ENCODE results near the gene MARK4. TPM values are rescaled to one million over a fixed set of nuclear protein-coding genes. Genes with fewer than 3 reads are reported as not detected.

MARK4 gene
- total RNA-seq, 1 donor from 2014 or later, result 165 TPM

DNA sequence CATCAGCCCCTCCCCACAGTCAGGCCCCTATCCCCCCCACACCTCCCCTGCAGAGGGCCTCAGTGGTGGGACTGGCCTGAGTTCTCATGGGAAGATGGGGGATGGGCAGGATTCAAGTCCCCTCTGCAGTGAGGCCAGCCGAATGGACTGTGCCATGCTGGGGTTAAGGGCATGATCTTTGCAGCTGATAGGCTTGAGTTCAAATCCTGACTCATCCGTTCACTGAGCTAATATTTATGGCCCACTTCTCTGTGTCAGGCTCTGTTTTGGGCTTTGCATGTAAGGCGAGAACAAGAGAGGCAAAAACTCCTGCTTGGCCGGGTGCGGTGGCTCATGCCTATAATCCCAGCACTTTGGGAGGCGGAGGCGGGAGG is 20.7 kb downstream of the MARK4 start:
- peaks cover 18% of the 10 kb centered on the region for H3K4me1 Mint-ChIP-seq (ENCODE audit: unreplicated experiment)
- peaks cover 2% of the 10 kb centered on the region for H3K27me3 Mint-ChIP-seq (ENCODE audit: unreplicated experiment)
- H3K27ac Mint-ChIP-seq (ENCODE audit: unreplicated experiment), result no peak overlapping the region
- TF ChIP-seq, protein P1, sequence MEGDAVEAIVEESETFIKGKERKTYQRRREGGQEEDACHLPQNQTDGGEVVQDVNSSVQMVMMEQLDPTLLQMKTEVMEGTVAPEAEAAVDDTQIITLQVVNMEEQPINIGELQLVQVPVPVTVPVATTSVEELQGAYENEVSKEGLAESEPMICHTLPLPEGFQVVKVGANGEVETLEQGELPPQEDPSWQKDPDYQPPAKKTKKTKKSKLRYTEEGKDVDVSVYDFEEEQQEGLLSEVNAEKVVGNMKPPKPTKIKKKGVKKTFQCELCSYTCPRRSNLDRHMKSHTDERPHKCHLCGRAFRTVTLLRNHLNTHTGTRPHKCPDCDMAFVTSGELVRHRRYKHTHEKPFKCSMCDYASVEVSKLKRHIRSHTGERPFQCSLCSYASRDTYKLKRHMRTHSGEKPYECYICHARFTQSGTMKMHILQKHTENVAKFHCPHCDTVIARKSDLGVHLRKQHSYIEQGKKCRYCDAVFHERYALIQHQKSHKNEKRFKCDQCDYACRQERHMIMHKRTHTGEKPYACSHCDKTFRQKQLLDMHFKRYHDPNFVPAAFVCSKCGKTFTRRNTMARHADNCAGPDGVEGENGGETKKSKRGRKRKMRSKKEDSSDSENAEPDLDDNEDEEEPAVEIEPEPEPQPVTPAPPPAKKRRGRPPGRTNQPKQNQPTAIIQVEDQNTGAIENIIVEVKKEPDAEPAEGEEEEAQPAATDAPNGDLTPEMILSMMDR (IDR thresholded peaks at IDR 0.05; ENCODE audit: unreplicated experiment), result no peak
- H3K4me3 Mint-ChIP-seq (ENCODE audit: unreplicated experiment), result peak overlapping the region; percentile 47
- peaks cover 36% of the 10 kb centered on the region for H3K36me3 Mint-ChIP-seq (ENCODE audit: low read depth, unreplicated experiment)
- DNase-seq (ENCODE audit: low spot score), result no peak
- H3K9me3 Mint-ChIP-seq (ENCODE audit: unreplicated experiment), result no peaks in the 10 kb centered on the region

DNA sequence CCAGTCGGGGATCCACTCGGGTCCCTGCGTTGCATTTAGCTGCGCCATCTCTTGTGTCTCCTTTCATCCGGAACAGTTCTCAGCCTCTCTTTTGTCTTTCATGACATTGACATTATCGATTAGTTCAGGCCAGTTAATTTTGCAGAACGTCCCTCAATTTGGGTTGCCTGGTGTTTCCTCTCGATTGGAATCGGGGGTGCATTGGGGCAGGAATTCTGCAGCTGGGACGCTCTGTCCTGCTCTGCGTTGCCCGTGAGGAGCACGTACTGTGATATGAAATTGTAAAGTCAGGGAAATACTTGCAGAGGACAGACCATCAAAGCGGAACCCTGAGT is 22.4 kb downstream of the MARK4 start:
- Mint-ChIP-seq H3K27me3 (ENCODE audit: unreplicated experiment) (peaks cover 3% of the 10 kb centered on the region), H3K9me3 (ENCODE audit: unreplicated experiment) (no peaks in the 10 kb centered on the region), H3K4me3 (ENCODE audit: unreplicated experiment) (peak overlapping the region; percentile 81), H3K4me1 (ENCODE audit: unreplicated experiment) (peaks cover 18% of the 10 kb centered on the region), H3K36me3 (ENCODE audit: low read depth, unreplicated experiment) (peaks cover 38% of the 10 kb centered on the region), H3K27ac (ENCODE audit: unreplicated experiment) (peak overlapping the region; percentile 38)
- DNase-seq (ENCODE audit: low spot score), result no peak
- TF ChIP-seq, protein P1 (IDR thresholded peaks at IDR 0.05; ENCODE audit: unreplicated experiment), result no peak

DNA sequence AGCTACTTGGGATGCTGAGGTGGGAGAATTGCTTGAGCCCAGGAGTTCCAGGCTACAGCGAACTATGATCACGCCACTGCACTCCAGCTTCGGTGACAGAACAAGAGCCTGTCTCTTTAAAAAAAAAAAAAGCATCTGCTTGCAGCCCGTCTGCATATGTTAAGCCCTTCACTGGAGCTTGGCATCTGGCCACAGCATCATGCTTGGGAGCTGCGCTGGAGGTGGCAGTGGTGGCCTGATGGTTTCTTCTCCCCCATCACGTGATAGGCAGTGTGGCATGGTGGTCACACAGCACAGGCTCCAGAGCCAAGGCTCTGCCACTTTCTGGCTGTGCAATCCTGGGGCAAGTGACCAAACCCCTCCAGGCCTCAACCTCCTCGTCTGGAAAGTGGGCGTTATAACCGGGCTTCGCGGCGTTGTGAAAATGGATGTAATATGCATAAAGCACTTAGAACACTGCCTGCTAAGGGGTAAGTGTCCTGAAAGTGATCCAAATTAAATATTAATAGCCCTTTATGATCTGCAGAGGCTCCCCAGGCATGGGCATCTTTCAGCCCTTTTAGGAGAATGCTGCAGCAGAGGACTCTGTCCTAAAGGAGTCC is 24.4 kb downstream of the MARK4 start:
- Mint-ChIP-seq H3K9me3 (ENCODE audit: unreplicated experiment) (no peaks in the 10 kb centered on the region), H3K4me1 (ENCODE audit: unreplicated experiment) (peaks cover 27% of the 10 kb centered on the region), H3K4me3 (ENCODE audit: unreplicated experiment) (no peak overlapping the region), H3K27me3 (ENCODE audit: unreplicated experiment) (peaks cover 9% of the 10 kb centered on the region), H3K36me3 (ENCODE audit: low read depth, unreplicated experiment) (peaks cover 35% of the 10 kb centered on the region), H3K27ac (ENCODE audit: unreplicated experiment) (no peak overlapping the region)
- DNase-seq (ENCODE audit: low spot score), result no peak
- TF ChIP-seq, protein P1 (IDR thresholded peaks at IDR 0.05; ENCODE audit: unreplicated experiment), result no peak

GRCh38 chr19:45276284-45276687 is 25.2 kb downstream of the MARK4 start:
- DNase-seq (ENCODE audit: low spot score), result no peak
- TF ChIP-seq, protein P1 (IDR thresholded peaks at IDR 0.05; ENCODE audit: unreplicated experiment), result no peak
- Mint-ChIP-seq H3K27me3 (ENCODE audit: unreplicated experiment) (peaks cover 9% of the 10 kb centered on the region), H3K4me3 (ENCODE audit: unreplicated experiment) (peak overlapping the region; percentile 62), H3K27ac (ENCODE audit: unreplicated experiment) (no peak overlapping the region), H3K4me1 (ENCODE audit: unreplicated experiment) (peaks cover 32% of the 10 kb centered on the region), H3K36me3 (ENCODE audit: low read depth, unreplicated experiment) (peaks cover 35% of the 10 kb centered on the region), H3K9me3 (ENCODE audit: unreplicated experiment) (no peaks in the 10 kb centered on the region)

DNA sequence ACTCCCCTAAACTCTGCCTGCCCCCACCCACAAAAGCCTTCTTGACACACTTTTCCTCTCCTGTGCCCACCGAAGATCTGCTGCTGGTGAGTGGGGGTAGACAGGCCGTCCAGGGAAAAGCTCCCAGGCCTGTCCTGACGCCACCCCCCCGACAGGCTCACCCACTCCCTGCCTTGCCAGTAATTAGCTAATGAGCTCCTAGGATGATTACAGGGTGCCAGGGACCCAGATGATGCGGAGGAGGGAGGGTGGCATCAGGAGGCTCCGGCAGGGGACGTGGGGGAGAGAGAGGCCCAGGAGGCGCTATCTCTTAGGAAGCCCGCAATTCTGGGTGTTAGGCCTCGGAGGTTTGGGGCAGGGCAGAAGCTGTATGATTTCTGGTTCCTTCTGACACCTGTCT is 27.0 kb downstream of the MARK4 start:
- TF ChIP-seq, protein P1 (IDR thresholded peaks at IDR 0.05; ENCODE audit: unreplicated experiment), result no peak
- peaks cover 20% of the 10 kb centered on the region for H3K4me1 Mint-ChIP-seq (ENCODE audit: unreplicated experiment)
- no peak overlapping the region for H3K4me3 Mint-ChIP-seq (ENCODE audit: unreplicated experiment)
- DNase-seq (ENCODE audit: low spot score), result no peak
- H3K27ac Mint-ChIP-seq (ENCODE audit: unreplicated experiment), result no peak overlapping the region
- peaks cover 9% of the 10 kb centered on the region for H3K27me3 Mint-ChIP-seq (ENCODE audit: unreplicated experiment)
- H3K36me3 Mint-ChIP-seq (ENCODE audit: low read depth, unreplicated experiment), result peaks cover 37% of the 10 kb centered on the region
- H3K9me3 Mint-ChIP-seq (ENCODE audit: unreplicated experiment), result no peaks in the 10 kb centered on the region

All from endothelial cell (in vitro differentiated cells).